ENCODE data around the gene METTL9.

Gene METTL9

DNA sequence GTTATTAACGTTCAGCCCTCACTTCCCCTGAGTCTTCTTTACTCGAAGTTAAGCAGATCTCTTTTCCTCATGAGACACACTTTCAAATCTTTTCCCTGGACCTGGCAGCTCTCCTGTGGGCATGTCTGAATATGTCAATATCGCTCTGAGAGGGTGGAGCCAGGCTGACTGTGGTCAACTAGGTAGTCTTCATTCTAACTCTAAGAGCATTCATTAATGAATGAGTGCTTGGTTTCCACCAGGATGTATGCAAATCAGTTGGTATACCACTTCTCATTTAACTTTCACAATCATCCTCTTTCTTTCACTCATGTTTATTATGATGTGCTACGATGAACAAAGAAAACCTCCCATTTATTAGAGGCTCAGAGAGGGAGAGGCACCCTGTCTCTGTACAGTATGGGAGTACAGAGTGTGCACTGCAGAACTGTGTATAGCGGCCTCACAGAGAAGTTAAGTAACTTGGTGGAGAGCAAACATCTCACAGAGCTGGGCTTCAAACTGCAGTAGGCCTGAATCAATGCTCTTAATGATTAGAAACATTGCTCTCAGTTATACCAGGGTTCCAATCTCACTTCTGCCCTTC lies 104.3 kb downstream of the METTL9 start:
- Histone ChIP-seq H2AFZ (ENCODE audit: low read length) (no peak overlapping the region; the same call in 1 of the 2 replicates), H3K36me3 (ENCODE audit: insufficient read depth, low read length) (no peaks in the 10 kb centered on the region)

DNA sequence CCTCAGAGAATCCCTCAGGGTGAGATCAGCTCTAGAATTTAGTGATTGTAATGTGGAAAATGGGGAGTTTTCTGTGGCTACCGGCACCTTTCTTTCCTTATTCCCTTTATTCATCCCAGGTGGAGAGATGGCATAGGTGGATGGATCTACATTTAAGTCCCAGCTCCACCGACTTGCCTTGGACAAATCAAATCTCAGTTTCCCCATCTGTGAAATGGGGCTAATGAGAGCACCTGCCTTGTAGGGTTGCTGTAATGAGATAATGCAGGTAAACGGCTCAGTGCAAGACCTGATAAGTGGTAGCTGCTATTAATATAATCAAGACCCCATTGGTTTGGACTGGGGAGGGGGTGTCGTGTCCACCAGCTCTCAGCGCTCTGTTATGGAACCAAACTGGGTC lies 104.9 kb downstream of the METTL9 start:
- Histone ChIP-seq H3K4me1 (ENCODE audit: insufficient read depth, low read length, poor library complexity, severe bottlenecking) (no peaks in the 10 kb centered on the region), H3K4me2 (ENCODE audit: low read depth, low read length, poor library complexity, severe bottlenecking) (no peak overlapping the region)

More for the DNA sequence above, 104.3 kb downstream of the METTL9 start:
- Histone ChIP-seq H3K9me3 (ENCODE audit: insufficient read depth, low read depth, low read length) (no peaks in the 10 kb centered on the region), H3K4me3 (ENCODE audit: low read length, poor library complexity, severe bottlenecking) (no peak overlapping the region), H3K27me3 (ENCODE audit: insufficient read depth, low read length, poor library complexity, severe bottlenecking) (no peaks in the 10 kb centered on the region), H3F3A (ENCODE audit: low read depth) (no peaks in the 10 kb centered on the region), H4K20me1 (ENCODE audit: insufficient read depth, low read length, poor library complexity, severe bottlenecking) (no peaks in the 10 kb centered on the region), H3K4me1 (ENCODE audit: insufficient read depth, low read length, poor library complexity, severe bottlenecking) (no peaks in the 10 kb centered on the region), H3K4me2 (ENCODE audit: low read depth, low read length, poor library complexity, severe bottlenecking) (no peak overlapping the region), H3K79me2 (ENCODE audit: insufficient read depth, low read length) (no peaks in the 10 kb centered on the region), H3K9ac (ENCODE audit: low read depth, low read length, poor library complexity, severe bottlenecking) (no peak overlapping the region), H3K9me2 (replicated peaks; ENCODE audit: low read depth, low read length) (no peaks in the 10 kb centered on the region)
- TF ChIP-seq, protein P1, sequence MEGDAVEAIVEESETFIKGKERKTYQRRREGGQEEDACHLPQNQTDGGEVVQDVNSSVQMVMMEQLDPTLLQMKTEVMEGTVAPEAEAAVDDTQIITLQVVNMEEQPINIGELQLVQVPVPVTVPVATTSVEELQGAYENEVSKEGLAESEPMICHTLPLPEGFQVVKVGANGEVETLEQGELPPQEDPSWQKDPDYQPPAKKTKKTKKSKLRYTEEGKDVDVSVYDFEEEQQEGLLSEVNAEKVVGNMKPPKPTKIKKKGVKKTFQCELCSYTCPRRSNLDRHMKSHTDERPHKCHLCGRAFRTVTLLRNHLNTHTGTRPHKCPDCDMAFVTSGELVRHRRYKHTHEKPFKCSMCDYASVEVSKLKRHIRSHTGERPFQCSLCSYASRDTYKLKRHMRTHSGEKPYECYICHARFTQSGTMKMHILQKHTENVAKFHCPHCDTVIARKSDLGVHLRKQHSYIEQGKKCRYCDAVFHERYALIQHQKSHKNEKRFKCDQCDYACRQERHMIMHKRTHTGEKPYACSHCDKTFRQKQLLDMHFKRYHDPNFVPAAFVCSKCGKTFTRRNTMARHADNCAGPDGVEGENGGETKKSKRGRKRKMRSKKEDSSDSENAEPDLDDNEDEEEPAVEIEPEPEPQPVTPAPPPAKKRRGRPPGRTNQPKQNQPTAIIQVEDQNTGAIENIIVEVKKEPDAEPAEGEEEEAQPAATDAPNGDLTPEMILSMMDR (conservative IDR thresholded peaks at IDR 0.05; ENCODE audit: low read length): no peak
- TF ChIP-seq EZH2phosphoT487 (IDR thresholded peaks at IDR 0.05; ENCODE audit: borderline replicate concordance): no peak

DNA sequence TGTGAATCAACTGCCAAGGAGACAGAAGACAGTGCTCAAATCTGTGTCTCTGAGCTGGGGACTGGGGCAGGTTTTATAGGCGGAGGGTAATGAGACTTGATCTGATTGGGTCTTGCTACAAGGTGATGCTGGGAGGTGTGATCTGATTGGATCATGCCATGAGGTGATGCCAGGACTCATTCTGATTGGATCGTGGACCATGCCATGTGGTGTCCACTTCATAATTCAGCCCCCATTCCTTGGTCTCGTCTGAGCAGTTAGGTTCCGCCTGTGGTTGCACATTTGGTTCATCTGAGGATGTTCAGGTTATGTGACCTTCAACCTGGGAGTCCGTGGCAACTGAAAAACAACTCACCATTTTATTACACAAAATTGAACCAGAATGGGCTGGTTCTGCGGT lies 105.4 kb downstream of the METTL9 start:
- Histone ChIP-seq H3K4me1 (ENCODE audit: insufficient read depth, low read length, poor library complexity, severe bottlenecking) (no peaks in the 10 kb centered on the region), H3K4me3 (ENCODE audit: low read length, poor library complexity, severe bottlenecking) (no peak overlapping the region), H3K79me2 (ENCODE audit: insufficient read depth, low read length) (no peaks in the 10 kb centered on the region), H4K20me1 (ENCODE audit: insufficient read depth, low read length, poor library complexity, severe bottlenecking) (no peaks in the 10 kb centered on the region), H2AFZ (ENCODE audit: low read length) (no peak overlapping the region), H3K4me2 (ENCODE audit: low read depth, low read length, poor library complexity, severe bottlenecking) (no peak overlapping the region), H3K9me3 (ENCODE audit: insufficient read depth, low read depth, low read length) (no peaks in the 10 kb centered on the region), H3K36me3 (ENCODE audit: insufficient read depth, low read length) (no peaks in the 10 kb centered on the region), H3K27me3 (ENCODE audit: insufficient read depth, low read length, poor library complexity, severe bottlenecking) (no peaks in the 10 kb centered on the region), H3F3A (ENCODE audit: low read depth) (no peaks in the 10 kb centered on the region), H3K9ac (ENCODE audit: low read depth, low read length, poor library complexity, severe bottlenecking) (no peak overlapping the region), H3K9me2 (replicated peaks; ENCODE audit: low read depth, low read length) (no peaks in the 10 kb centered on the region)
- TF ChIP-seq, protein P1 (conservative IDR thresholded peaks at IDR 0.05; ENCODE audit: low read length): no peak
- TF ChIP-seq EZH2phosphoT487 (IDR thresholded peaks at IDR 0.05; ENCODE audit: borderline replicate concordance): no peak

More for the DNA sequence above, 104.9 kb downstream of the METTL9 start:
- Histone ChIP-seq H3K79me2 (ENCODE audit: insufficient read depth, low read length) (no peaks in the 10 kb centered on the region), H3F3A (ENCODE audit: low read depth) (no peaks in the 10 kb centered on the region), H3K4me3 (ENCODE audit: low read length, poor library complexity, severe bottlenecking) (no peak overlapping the region), H3K9me3 (ENCODE audit: insufficient read depth, low read depth, low read length) (no peaks in the 10 kb centered on the region), H2AFZ (ENCODE audit: low read length) (no peak overlapping the region; the same call in 1 of the 2 replicates), H3K9ac (ENCODE audit: low read depth, low read length, poor library complexity, severe bottlenecking) (no peak overlapping the region), H4K20me1 (ENCODE audit: insufficient read depth, low read length, poor library complexity, severe bottlenecking) (no peaks in the 10 kb centered on the region), H3K36me3 (ENCODE audit: insufficient read depth, low read length) (no peaks in the 10 kb centered on the region), H3K9me2 (replicated peaks; ENCODE audit: low read depth, low read length) (no peaks in the 10 kb centered on the region), H3K27me3 (ENCODE audit: insufficient read depth, low read length, poor library complexity, severe bottlenecking) (no peaks in the 10 kb centered on the region)
- no peak for TF ChIP-seq EZH2phosphoT487 (IDR thresholded peaks at IDR 0.05; ENCODE audit: borderline replicate concordance)
- TF ChIP-seq, protein P1 (conservative IDR thresholded peaks at IDR 0.05; ENCODE audit: low read length): no peak

Data from Loucy (cell line).